GM21619 (cell line): ENCODE measurements around the gene SLC25A34.
"Not testable (repeated sequence)": the region's sequence is repeated elsewhere in the genome, so short reads cannot be mapped to it uniquely, and the experiment has no call there.

Source experiments
- ATAC-seq: cut with Tn5 transposase; IDR thresholded peaks from one replicate; pipeline ENCODE4 v1.9.1; 2021; ENCODE audit not compliant: unreplicated experiment

SLC25A34 gene

GRCh38 chr1:15736038-15736891, at the start of gene SLC25A34:
SLC25A34 (plus strand) TSS chr1:15736258; CDS start chr1:15736486, 228 bp downstream.
- ATAC-seq: no peak

DNA sequence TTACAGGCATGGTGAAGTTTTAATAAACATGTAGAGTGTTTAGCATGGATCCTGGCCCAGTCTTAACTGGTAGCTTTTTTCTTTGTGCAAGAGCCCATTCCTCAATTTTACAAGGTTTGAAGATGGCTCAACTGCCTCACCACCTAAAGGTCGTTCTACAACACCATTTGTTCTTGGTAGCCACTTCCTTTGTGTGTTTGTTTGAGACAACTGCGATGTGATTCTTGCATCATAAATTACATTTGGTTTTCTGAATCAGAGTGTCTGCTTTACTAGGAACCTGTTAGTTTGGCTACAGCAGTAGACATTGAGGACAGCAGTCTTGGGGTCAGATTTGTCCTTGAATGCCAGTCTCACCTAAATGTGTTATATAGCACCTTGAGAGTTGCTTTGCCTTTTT, 48.6 kb upstream of the SLC25A34 start:
- ATAC-seq: no peak

DNA sequence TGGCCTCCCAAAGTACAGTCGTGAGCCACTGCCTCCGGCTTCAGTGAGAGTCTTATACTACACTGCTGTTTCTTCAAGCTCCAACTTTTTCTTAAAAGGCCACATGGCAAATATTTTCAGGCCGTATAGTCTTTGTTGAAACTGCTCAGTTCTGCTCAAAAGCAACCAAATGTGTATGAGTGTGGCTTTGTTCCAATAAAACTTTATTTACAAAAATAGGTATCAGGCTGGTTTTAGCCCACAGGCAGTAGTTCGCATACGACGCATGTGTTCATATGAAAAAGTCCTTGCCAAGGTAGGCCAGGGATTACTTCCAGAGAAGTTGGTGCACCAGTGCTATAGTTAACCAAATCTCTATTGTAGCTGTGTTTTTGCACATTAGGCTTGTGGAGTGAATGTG, 45.7 kb upstream of the SLC25A34 start:
- no peak for ATAC-seq

DNA sequence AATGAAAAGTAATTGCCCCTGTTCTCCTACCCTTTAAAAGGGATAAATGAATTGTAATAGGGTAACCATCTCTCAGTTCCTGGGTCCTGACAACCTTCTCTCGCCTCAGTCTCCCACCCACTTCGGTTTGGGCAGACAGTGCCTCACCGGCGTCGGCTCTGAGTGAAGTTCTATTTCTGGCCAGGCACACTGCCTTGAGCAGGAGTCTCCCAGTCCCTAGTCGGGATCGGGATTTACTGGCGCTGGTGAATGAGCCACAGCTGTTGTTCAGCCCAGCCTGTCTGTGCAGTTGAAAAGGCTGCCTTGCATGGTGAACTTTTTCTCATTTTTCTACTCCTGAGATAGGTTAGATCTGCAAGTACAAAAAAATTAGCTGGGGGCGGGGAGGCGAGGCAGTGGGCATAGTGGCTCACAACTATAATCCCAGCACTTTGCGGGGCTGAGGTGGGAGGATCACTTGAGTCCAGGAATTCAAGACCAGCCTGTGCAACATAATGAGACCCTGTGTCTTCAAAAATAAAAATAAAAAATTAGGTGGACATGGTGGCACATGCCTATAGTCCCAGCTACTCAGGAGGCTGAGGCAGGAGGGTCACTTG, 44.5 kb upstream of the SLC25A34 start:
- no peak for ATAC-seq

GRCh38 chr1:15692121-15692682, 43.9 kb upstream of the SLC25A34 start:
- ATAC-seq: no peak

DNA sequence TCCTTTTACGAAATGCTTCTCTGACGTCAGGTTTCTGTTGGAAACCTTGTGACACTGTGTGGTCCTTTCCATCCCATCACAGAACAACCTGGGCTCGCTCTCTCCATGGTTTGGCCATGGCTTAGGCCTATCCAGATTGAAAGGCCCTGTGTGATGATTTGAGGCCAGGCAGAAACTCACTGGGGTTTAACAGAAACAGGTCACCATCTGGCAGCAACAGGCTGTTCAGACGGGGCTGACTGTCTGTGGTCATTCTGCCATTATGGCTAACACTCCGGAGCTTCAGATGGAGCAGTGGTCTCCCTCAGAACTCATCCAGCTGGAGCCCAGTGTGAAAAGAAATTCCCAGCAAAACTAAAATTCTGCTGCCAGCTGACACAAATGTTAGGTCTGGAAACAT, 42.7 kb upstream of the SLC25A34 start:
- no peak for ATAC-seq

- ATAC-seq: peak; percentile 91
These were observed 39.0 kb upstream of the SLC25A34 start for GRCh38 chr1:15696956-15697521.

DNA sequence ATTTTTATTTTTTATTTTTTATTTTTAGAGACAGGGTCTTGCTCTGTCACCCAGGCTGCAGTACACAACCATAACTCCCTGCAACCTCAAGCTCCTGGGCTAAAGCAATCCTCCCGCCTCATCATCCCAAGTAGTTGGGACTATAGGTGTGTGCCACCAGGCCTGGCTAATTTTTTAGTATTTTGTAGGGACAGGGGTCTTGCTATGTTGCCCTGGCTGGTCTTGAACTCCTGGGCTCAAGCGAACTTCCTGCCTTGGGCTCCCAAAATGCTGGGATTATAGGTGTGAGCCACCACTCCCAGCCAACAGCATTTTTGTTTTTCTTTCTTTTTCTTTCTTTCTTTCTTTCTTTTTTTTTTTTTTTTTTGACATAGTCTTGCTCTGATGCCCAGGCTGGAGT, 37.9 kb upstream of the SLC25A34 start:
- no peak for ATAC-seq

GRCh38 chr1:15699321-15699720, 36.7 kb upstream of the SLC25A34 start:
- not testable (repeated sequence) for ATAC-seq

DNA sequence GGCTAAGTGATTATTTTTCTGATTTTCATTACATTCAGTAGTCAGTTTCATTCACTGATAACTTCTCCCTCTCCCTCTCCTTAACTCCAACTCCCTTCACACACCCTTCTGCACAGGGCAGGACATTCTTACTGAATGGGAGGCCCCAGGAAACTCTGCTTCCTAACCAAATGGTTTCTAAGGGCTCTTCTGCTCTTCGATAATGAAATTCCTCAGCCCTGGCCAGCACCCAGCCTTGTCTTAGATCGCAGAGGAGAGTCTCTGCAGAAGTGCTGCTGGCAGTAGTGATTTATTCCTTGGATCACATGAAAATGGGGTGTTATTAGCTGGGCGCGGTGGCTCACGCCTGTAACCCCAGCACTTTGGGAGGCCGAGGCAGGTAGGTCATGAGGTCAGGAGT, 35.5 kb upstream of the SLC25A34 start:
- no peak for ATAC-seq

- ATAC-seq: no peak
These were observed 34.3 kb upstream of the SLC25A34 start for GRCh38 chr1:15701784-15702183.

GRCh38 chr1:15702722-15703550, 33.1 kb upstream of the SLC25A34 start:
- no peak for ATAC-seq

DNA sequence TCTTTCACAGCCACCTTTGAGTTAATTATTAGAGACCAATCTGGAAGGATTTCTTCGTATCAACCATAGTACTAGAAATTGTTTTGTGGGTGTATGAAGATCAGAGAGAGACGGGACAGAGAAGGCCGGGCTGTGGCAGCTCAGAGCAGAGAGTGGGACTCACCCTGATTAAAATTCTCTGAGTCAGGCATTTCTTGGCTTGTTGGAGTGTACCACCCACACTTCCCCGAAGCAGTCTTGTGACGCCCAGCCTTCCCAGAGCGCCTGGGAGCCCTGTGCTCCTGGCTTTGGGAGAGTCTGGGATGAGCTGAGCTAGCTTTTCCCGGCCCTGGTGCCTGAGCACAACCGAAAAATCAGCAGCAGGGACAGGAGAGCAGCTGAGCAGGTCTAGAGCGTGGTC, 32.5 kb upstream of the SLC25A34 start:
- ATAC-seq: no peak

- ATAC-seq: no peak
These were observed 31.4 kb upstream of the SLC25A34 start for GRCh38 chr1:15704526-15705183.

GRCh38 chr1:15705184-15705566, 30.9 kb upstream of the SLC25A34 start:
- ATAC-seq: no peak

DNA sequence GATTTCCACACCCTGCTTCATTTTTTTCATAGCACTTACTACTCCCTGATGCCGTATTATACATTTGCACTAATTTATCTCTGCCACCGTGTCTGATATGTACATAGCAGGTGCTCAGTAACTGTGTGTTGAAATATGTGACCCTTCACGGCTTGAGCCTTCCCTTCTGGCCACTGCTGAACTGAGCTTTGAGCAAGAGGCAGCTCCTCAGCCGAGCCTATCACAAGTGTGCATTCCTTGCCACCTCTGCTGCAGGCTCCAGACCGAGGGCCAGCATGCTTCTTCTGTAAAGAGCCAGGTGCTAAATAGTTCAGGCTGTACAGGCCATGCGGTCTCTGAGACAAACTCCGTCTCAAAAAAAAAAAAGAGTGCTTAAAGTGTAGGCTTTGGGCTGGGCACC, 29.3 kb upstream of the SLC25A34 start:
- no peak for ATAC-seq

- no peak for ATAC-seq
These were observed 28.7 kb upstream of the SLC25A34 start for GRCh38 chr1:15707239-15707925.

DNA sequence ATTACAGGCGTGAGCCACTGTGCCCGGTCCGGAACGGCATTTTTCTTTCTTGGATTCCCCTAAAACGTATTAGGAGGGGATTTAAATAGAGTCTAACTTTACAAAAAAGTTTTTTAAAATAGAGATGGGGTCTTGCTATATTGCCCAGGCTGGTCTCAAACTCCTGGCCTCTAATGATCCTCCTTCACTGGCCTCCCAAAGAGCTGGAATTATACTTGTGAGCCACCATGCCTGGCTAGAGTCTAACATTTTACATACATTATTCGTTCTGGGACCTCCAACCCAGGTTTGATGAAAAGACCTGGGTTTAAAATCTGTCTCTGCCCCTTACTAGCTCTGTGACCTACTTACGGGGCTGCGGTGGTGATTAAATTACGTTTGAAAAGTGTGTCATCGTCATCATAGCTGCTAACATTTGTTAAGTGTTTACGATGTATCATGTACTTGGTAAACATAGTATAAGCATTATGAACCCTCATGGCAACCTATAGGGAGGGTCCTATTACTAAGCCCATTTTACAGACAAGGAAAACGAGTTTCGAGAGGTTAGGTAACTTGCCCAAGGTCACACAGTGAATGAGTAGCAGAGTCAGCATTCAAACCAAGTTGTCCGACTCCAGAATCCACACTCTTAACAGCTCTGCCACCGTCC, 27.4 kb upstream of the SLC25A34 start:
- no peak for ATAC-seq

- no peak for ATAC-seq
These were observed 26.8 kb upstream of the SLC25A34 start for GRCh38 chr1:15709226-15709625.
